ENCODE results near the gene VAMP1. TPM values are rescaled to one million over a fixed set of nuclear protein-coding genes. Genes with fewer than 3 reads are reported as not detected.

Gene VAMP1
- total RNA-seq, 1 experiment from 2014 or later, result 13.9 TPM

DNA sequence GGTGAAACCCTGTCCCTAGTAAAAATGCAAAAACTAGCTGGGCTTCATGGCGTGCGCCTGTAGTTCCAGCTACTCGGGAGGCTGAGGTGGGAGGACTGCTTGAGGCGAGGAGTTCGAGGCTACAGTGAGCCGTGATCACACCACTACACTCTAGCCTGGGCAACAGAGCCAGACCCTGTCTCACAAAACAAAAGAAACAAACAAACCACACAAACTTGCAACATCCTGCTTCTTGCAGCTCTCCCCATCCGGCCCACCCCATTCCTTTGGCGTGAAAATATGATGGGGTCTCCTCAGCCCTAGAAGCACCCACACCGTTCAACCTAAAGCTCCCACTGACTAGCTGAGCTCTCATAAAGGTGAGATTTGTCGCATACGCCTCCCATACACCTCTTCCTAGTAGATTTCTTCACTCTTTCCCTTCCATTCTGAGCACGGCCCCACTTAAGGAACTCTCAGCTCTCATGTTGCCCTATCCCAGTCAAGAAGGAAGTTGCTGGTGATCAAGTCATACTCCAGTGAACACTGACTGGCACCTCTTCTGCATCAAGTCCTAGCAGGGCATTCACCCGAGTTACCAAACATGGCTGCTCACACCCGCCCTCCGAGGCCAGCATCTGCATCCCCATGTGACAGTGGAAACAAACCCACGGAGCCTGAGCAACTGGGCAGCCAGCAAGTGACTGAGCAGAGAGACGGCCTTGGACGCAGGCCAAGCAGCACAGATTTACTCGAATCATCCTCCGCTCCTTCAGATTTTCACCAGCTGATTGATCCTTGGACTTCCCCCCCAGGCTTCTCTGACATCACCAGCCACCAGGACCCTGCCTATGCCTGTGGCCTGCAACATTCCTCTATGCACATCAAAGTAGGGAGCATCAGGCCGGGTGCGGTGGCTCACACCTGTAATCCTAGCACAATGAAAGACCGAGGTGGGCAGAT lies 44.6 kb downstream of the VAMP1 start:
- intact Hi-C loops (cut with micrococcal nuclease), result no loop called here
- peaks cover 11% of the 10 kb centered on the region for H3K4me1 ChIP-seq (ENCODE audit: insufficient read depth, low read length)
- H4K20me1 ChIP-seq (ENCODE audit: low read length), result no peaks in the 10 kb centered on the region
- H3K9me3 ChIP-seq (ENCODE audit: low read length), result no peaks in the 10 kb centered on the region
- no peak overlapping the region for H3K9ac ChIP-seq (ENCODE audit: low read length)
- TF ChIP-seq, protein P1, sequence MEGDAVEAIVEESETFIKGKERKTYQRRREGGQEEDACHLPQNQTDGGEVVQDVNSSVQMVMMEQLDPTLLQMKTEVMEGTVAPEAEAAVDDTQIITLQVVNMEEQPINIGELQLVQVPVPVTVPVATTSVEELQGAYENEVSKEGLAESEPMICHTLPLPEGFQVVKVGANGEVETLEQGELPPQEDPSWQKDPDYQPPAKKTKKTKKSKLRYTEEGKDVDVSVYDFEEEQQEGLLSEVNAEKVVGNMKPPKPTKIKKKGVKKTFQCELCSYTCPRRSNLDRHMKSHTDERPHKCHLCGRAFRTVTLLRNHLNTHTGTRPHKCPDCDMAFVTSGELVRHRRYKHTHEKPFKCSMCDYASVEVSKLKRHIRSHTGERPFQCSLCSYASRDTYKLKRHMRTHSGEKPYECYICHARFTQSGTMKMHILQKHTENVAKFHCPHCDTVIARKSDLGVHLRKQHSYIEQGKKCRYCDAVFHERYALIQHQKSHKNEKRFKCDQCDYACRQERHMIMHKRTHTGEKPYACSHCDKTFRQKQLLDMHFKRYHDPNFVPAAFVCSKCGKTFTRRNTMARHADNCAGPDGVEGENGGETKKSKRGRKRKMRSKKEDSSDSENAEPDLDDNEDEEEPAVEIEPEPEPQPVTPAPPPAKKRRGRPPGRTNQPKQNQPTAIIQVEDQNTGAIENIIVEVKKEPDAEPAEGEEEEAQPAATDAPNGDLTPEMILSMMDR (conservative IDR thresholded peaks at IDR 0.05; ENCODE audit: low read depth, low read length), result no peak
- no peak overlapping the region for H3K4me3 ChIP-seq (ENCODE audit: low read length)
- ATAC-seq, result no peak
- no peaks in the 10 kb centered on the region for H3K9me2 ChIP-seq (replicated peaks; ENCODE audit: low read length)
- no peak overlapping the region for H3K27ac ChIP-seq (ENCODE audit: low read length)
- no peak for DNase-seq
- CTCF ChIA-PET, result no interaction called here
- H3K36me3 ChIP-seq (ENCODE audit: low read depth, low read length), result no peaks in the 10 kb centered on the region
- BruUV-seq (replicated peaks), result no TSS peak
- H3K4me2 ChIP-seq (ENCODE audit: low read length), result no peak overlapping the region
- no peaks in the 10 kb centered on the region for H3K79me2 ChIP-seq (ENCODE audit: low read length)
- peaks cover 1% of the 10 kb centered on the region for H3F3A ChIP-seq (ENCODE audit: low read length, unreplicated experiment)
- H2AFZ ChIP-seq (ENCODE audit: low read length), result no peak overlapping the region
- no peaks in the 10 kb centered on the region for H3K27me3 ChIP-seq (ENCODE audit: low read length)
- POLR2A ChIA-PET (ENCODE audit: unreplicated experiment), result no interaction called here

DNA sequence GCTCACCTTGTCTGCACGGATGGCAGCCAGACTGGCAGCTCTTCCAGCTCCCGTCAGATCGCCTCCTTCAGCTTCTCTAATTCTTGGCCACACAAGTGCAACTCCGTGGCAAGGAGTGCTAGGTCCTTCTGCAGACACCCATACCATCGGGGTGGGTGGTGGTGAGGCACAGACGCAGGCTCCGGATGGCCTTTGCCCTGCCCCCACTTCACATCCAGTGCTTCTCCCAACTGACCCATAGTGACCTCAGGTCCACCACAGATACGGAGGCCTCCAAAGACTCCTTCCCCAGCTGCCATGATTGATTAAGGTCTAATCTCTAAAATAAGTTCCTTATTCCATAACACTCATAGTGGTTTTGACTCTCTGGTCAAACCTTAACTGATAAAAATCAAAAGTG lies 45.6 kb downstream of the VAMP1 start:
- H3K36me3 ChIP-seq (ENCODE audit: low read depth, low read length), result no peaks in the 10 kb centered on the region
- no peak for TF ChIP-seq EZH2 (IDR thresholded peaks at IDR 0.05; ENCODE audit: low read length, unreplicated experiment)
- no peaks in the 10 kb centered on the region for H3K27me3 ChIP-seq (ENCODE audit: low read length)
- H3F3A ChIP-seq (ENCODE audit: low read length, unreplicated experiment), result no peaks in the 10 kb centered on the region
- H3K9me3 ChIP-seq (ENCODE audit: low read length), result no peaks in the 10 kb centered on the region
- no peak overlapping the region for H2AFZ ChIP-seq (ENCODE audit: low read length)
- no peak overlapping the region for H3K4me2 ChIP-seq (ENCODE audit: low read length)
- H3K9me2 ChIP-seq (replicated peaks; ENCODE audit: low read length), result no peaks in the 10 kb centered on the region
- ATAC-seq (no peak), DNase-seq (no peak)
- POLR2A ChIA-PET (ENCODE audit: unreplicated experiment), result no interaction called here
- H3K9ac ChIP-seq (ENCODE audit: low read length), result no peak overlapping the region
- BruUV-seq (replicated peaks), result no TSS peak
- CTCF ChIA-PET, result interaction anchor here (0.6 kb wide), 1 partner anchor 63 kb away, joined by 4 read pairs; no protein-coding TSS in a partner anchor
- H3K4me3 ChIP-seq (ENCODE audit: low read length), result no peak overlapping the region
- H3K4me1 ChIP-seq (ENCODE audit: insufficient read depth, low read length), result peaks cover 12% of the 10 kb centered on the region
- H4K20me1 ChIP-seq (ENCODE audit: low read length), result no peaks in the 10 kb centered on the region
- no peaks in the 10 kb centered on the region for H3K79me2 ChIP-seq (ENCODE audit: low read length)
- no peak overlapping the region for H3K27ac ChIP-seq (ENCODE audit: low read length)
- intact Hi-C loops (cut with micrococcal nuclease), result loop anchor here (5.0 kb wide), 2 partner anchors 107 to 132 kb away; partner anchors contain the start of genes GAPDH and IFFO1

GRCh38 chr12:6424008-6424347 lies 46.5 kb downstream of the VAMP1 start:
- Histone ChIP-seq H3K4me3 (ENCODE audit: low read length) (no peak overlapping the region), H3F3A (ENCODE audit: low read length, unreplicated experiment) (no peaks in the 10 kb centered on the region), H3K9ac (ENCODE audit: low read length) (no peak overlapping the region), H2AFZ (ENCODE audit: low read length) (0 out of 2 replicates have a peak overlapping the region, but pooled peaks have one; percentile 6), H3K36me3 (ENCODE audit: low read depth, low read length) (no peaks in the 10 kb centered on the region), H4K20me1 (ENCODE audit: low read length) (no peaks in the 10 kb centered on the region), H3K9me2 (replicated peaks; ENCODE audit: low read length) (no peaks in the 10 kb centered on the region), H3K4me2 (ENCODE audit: low read length) (no peak overlapping the region), H3K79me2 (ENCODE audit: low read length) (no peaks in the 10 kb centered on the region), H3K27me3 (ENCODE audit: low read length) (no peaks in the 10 kb centered on the region), H3K4me1 (ENCODE audit: insufficient read depth, low read length) (peaks cover 9% of the 10 kb centered on the region), H3K27ac (ENCODE audit: low read length) (no peak overlapping the region), H3K9me3 (ENCODE audit: low read length) (no peaks in the 10 kb centered on the region)
- no peak for DNase-seq
- no TSS peak for BruUV-seq (replicated peaks)
- CTCF ChIA-PET, result interaction anchor here (1.0 kb wide), 1 partner anchor 41 kb away, joined by 4 read pairs; no protein-coding TSS in a partner anchor
- TF ChIP-seq EZH2 (IDR thresholded peaks at IDR 0.05; ENCODE audit: low read length, unreplicated experiment) (no peak), EZH2phosphoT487 (IDR thresholded peaks at IDR 0.05; ENCODE audit: borderline replicate concordance, low read length) (no peak)
- TF ChIP-seq, protein P1 (conservative IDR thresholded peaks at IDR 0.05; ENCODE audit: low read depth, low read length), result no peak
- no peak for ATAC-seq
- intact Hi-C loops (cut with micrococcal nuclease), result loop anchor here (5.0 kb wide), 2 partner anchors 108 to 133 kb away; partner anchors contain the start of genes GAPDH and IFFO1
- POLR2A ChIA-PET (ENCODE audit: unreplicated experiment), result no interaction called here
